ENCODE results near the gene SKIC2. TPM values are rescaled to one million over a fixed set of nuclear protein-coding genes. Genes with fewer than 3 reads are reported as not detected.

Gene SKIC2
- total RNA-seq, 1 donor from 2014 or later = 21.0 TPM

- Mint-ChIP-seq H3K27ac (peak overlapping the region; percentile 20), H3K36me3 (peaks cover 2% of the 10 kb centered on the region), H3K9me3 (no peaks in the 10 kb centered on the region), H3K4me1 (peaks cover 10% of the 10 kb centered on the region), H3K4me3 (peak overlapping the region; percentile 22), H3K27me3 (ENCODE audit: insufficient read depth, low read depth) (peaks cover 20% of the 10 kb centered on the region)
- Histone ChIP-seq H3K4me3 (no peak overlapping the region), H3F3A (ENCODE audit: low read depth) (no peaks in the 10 kb centered on the region), H3K79me2 (ENCODE audit: low read depth) (no peaks in the 10 kb centered on the region), H4K20me1 (ENCODE audit: low read depth) (no peaks in the 10 kb centered on the region), H3K9me3 (ENCODE audit: low read depth) (no peaks in the 10 kb centered on the region), H2AFZ (replicated peaks) (no peak overlapping the region), H3K36me3 (no peaks in the 10 kb centered on the region), H3K9ac (no peak overlapping the region), H3K27me3 (peaks cover 17% of the 10 kb centered on the region), H3K4me1 (no peaks in the 10 kb centered on the region), H3K27ac (no peak overlapping the region), H3K4me2 (no peak overlapping the region)
- TF ChIP-seq EZH2 (IDR thresholded peaks at IDR 0.05) = no peak
- no peak for TF ChIP-seq CTCF (IDR thresholded peaks at IDR 0.05)
- no peak for TF ChIP-seq EZH2phosphoT487 (IDR thresholded peaks at IDR 0.05)
- DNase-seq (ENCODE audit: low spot score) = no peak
These were observed 11.8 kb upstream of the SKIC2 start for GRCh38 chr6:31947070-31947675.

- H3F3A ChIP-seq (ENCODE audit: low read depth) = peaks cover 5% of the 10 kb centered on the region
- Mint-ChIP-seq H3K36me3 (peaks cover 2% of the 10 kb centered on the region), H3K27me3 (ENCODE audit: insufficient read depth, low read depth) (peaks cover 16% of the 10 kb centered on the region), H3K9me3 (no peaks in the 10 kb centered on the region), H3K4me1 (peaks cover 9% of the 10 kb centered on the region), H3K27ac (peak overlapping the region; percentile 31), H3K4me3 (no peak overlapping the region)
- H3K9me3 ChIP-seq (ENCODE audit: low read depth) = no peaks in the 10 kb centered on the region
- H3K27me3 ChIP-seq = peaks cover 11% of the 10 kb centered on the region
- no peak overlapping the region for H3K4me2 ChIP-seq
- H3K27ac ChIP-seq = no peak overlapping the region
- H3K9ac ChIP-seq = no peak overlapping the region
- no peaks in the 10 kb centered on the region for H3K79me2 ChIP-seq (ENCODE audit: low read depth)
- H2AFZ ChIP-seq (replicated peaks) = no peak overlapping the region
- no peak overlapping the region for H3K4me3 ChIP-seq
- DNase-seq (ENCODE audit: low spot score) = no peak
- TF ChIP-seq EZH2phosphoT487 (IDR thresholded peaks at IDR 0.05) (no peak), EZH2 (IDR thresholded peaks at IDR 0.05) (no peak), CTCF (IDR thresholded peaks at IDR 0.05) (no peak)
- H3K4me1 ChIP-seq = no peaks in the 10 kb centered on the region
- H3K36me3 ChIP-seq = no peaks in the 10 kb centered on the region
- no peaks in the 10 kb centered on the region for H4K20me1 ChIP-seq (ENCODE audit: low read depth)
These were observed 11.1 kb upstream of the SKIC2 start for GRCh38 chr6:31947864-31948263.

- Histone ChIP-seq H3K79me2 (ENCODE audit: low read depth) (no peaks in the 10 kb centered on the region), H4K20me1 (ENCODE audit: low read depth) (no peaks in the 10 kb centered on the region), H3F3A (ENCODE audit: low read depth) (peaks cover 9% of the 10 kb centered on the region), H3K4me2 (no peak overlapping the region), H3K9me3 (ENCODE audit: low read depth) (no peaks in the 10 kb centered on the region), H3K9ac (no peak overlapping the region), H3K27ac (no peak overlapping the region), H3K36me3 (no peaks in the 10 kb centered on the region), H3K4me3 (no peak overlapping the region), H3K27me3 (peaks cover 11% of the 10 kb centered on the region), H3K4me1 (no peaks in the 10 kb centered on the region), H2AFZ (replicated peaks) (no peak overlapping the region)
- Mint-ChIP-seq H3K27me3 (ENCODE audit: insufficient read depth, low read depth) (peaks cover 16% of the 10 kb centered on the region), H3K4me1 (peaks cover 9% of the 10 kb centered on the region), H3K4me3 (peak overlapping the region; percentile 0), H3K36me3 (peaks cover 4% of the 10 kb centered on the region), H3K27ac (peak overlapping the region; percentile 31), H3K9me3 (no peaks in the 10 kb centered on the region)
- no peak for DNase-seq (ENCODE audit: low spot score)
- TF ChIP-seq EZH2phosphoT487 (IDR thresholded peaks at IDR 0.05) (no peak), CTCF (IDR thresholded peaks at IDR 0.05) (no peak), EZH2 (IDR thresholded peaks at IDR 0.05) (no peak)
These were observed 10.7 kb upstream of the SKIC2 start for GRCh38 chr6:31948306-31948705.
